NT2/D1 (cell line): ENCODE data around the gene ADGRA1.

ENCODE experiments used
- SUZ12 ChIP-seq: IDR thresholded peaks from 2 replicates; pipeline ENCODE4 v1.6.1; 2011; ENCODE audit not compliant: insufficient read length, insufficient read depth; ENCODE audit errors: extremely low read depth
- YY1 ChIP-seq: IDR thresholded peaks from 2 replicates; pipeline ENCODE4 v1.6.1; 2011; ENCODE audit not compliant: insufficient read length, insufficient read depth
- ZNF274 ChIP-seq: IDR thresholded peaks from 2 replicates; pipeline ENCODE4 v1.6.1; 2011; ENCODE audit warnings: mild to moderate bottlenecking, low read depth, low read length

GRCh38 chr10:133076274-133077038, 11.3 kb upstream of the ADGRA1 start:
- TF ChIP-seq ZNF274 (no peak), YY1 (no peak), SUZ12 (no peak)
